AG20443 (cell line): Measurements from ENCODE around the gene ANKRD12.
"Not testable (repeated sequence)": the region's sequence is repeated elsewhere in the genome, so short reads cannot be mapped to it uniquely, and the experiment has no call there.

ENCODE experiments used
- DNase-seq: peaks from one replicate; pipeline ENCODE4 v3.0.0; 2012; ENCODE audit warnings: low spot score, mixed read lengths

Gene ANKRD12

GRCh38 chr18:9146224-9146623 lies 9.6 kb downstream of the ANKRD12 start:
- no peak for DNase-seq

GRCh38 chr18:9147440-9148202 lies 11.0 kb downstream of the ANKRD12 start:
- DNase-seq = peak; percentile 70

GRCh38 chr18:9148203-9148552 lies 11.6 kb downstream of the ANKRD12 start:
- no peak for DNase-seq

- no peak for DNase-seq
Observed at GRCh38 chr18:9150121-9150520, 13.5 kb downstream of the ANKRD12 start.

GRCh38 chr18:9153256-9153655 lies 16.7 kb downstream of the ANKRD12 start:
- no peak for DNase-seq

- no peak for DNase-seq
Observed at GRCh38 chr18:9156604-9157249, 20.1 kb downstream of the ANKRD12 start.

GRCh38 chr18:9157806-9158205 lies 21.2 kb downstream of the ANKRD12 start:
- no peak for DNase-seq

GRCh38 chr18:9160014-9160413 lies 23.4 kb downstream of the ANKRD12 start:
- DNase-seq = no peak

- DNase-seq = not testable (repeated sequence)
Observed at GRCh38 chr18:9162663-9163062, 26.1 kb downstream of the ANKRD12 start.

GRCh38 chr18:9164149-9164548 lies 27.6 kb downstream of the ANKRD12 start:
- not testable (repeated sequence) for DNase-seq

GRCh38 chr18:9165883-9166282 lies 29.3 kb downstream of the ANKRD12 start:
- not testable (repeated sequence) for DNase-seq

GRCh38 chr18:9169515-9169914 lies 32.9 kb downstream of the ANKRD12 start:
- not testable (repeated sequence) for DNase-seq

GRCh38 chr18:9171919-9172318 lies 35.3 kb downstream of the ANKRD12 start:
- DNase-seq = not testable (repeated sequence)

- DNase-seq = no peak
Observed at GRCh38 chr18:9172506-9173127, 36.0 kb downstream of the ANKRD12 start.

- no peak for DNase-seq
Observed at GRCh38 chr18:9173770-9174233, 37.2 kb downstream of the ANKRD12 start.

GRCh38 chr18:9174302-9174701 lies 37.7 kb downstream of the ANKRD12 start:
- DNase-seq = no peak

GRCh38 chr18:9175115-9175514 lies 38.5 kb downstream of the ANKRD12 start:
- no peak for DNase-seq

GRCh38 chr18:9177031-9177430 lies 40.5 kb downstream of the ANKRD12 start:
- DNase-seq = no peak

GRCh38 chr18:9177466-9177865 lies 40.9 kb downstream of the ANKRD12 start:
- no peak for DNase-seq

- DNase-seq = no peak
Observed at GRCh38 chr18:9178557-9178956, 42.0 kb downstream of the ANKRD12 start.

GRCh38 chr18:9181275-9181674 lies 44.7 kb downstream of the ANKRD12 start:
- DNase-seq = no peak

GRCh38 chr18:9182852-9183399 lies 46.3 kb downstream of the ANKRD12 start:
- no peak for DNase-seq
